Large intestine (tissue), 3 donors: ENCODE data around the gene WDR26. TPM values are rescaled to one million over a fixed set of nuclear protein-coding genes. Genes with fewer than 3 reads are reported as not detected.

Experiments used
- DNase-seq, 2 donors: peaks; one replicate each; pipeline versions ENCODE4 v3.0.0 to v3.0.0-alpha.2; 2013
- H3K27ac ChIP-seq: one replicate; pipeline ENCODE4 v1.5.1; 2013; ENCODE audit warnings: low read length
- H3K27me3 ChIP-seq: 2 replicates; pipeline ENCODE4 v1.6.1; 2013; ENCODE audit warnings: low read length; ENCODE audit not compliant: control insufficient read depth, insufficient read depth
- H3K36me3 ChIP-seq: 2 replicates; pipeline ENCODE4 v1.6.1; 2013; ENCODE audit warnings: low read length; ENCODE audit not compliant: control insufficient read depth, insufficient read depth
- H3K4me1 ChIP-seq: one replicate; pipeline ENCODE4 v1.6.1; 2013; ENCODE audit warnings: low read length; ENCODE audit not compliant: control insufficient read depth, insufficient read depth
- H3K4me3 ChIP-seq: one replicate; pipeline ENCODE4 v1.5.1; 2013; ENCODE audit warnings: low read length
- H3K9me3 ChIP-seq: one replicate; pipeline ENCODE4 v1.6.1; 2013; ENCODE audit warnings: mild to moderate bottlenecking, low read depth, low read length, moderate library complexity; ENCODE audit not compliant: control insufficient read depth
- WGBS: methylation state at CpG from one replicate; pipeline ENCODE4 v1.1.5; 2013; ENCODE audit warnings: low lambda C conversion rate; ENCODE audit not compliant: insufficient coverage; 5-methylcytosine and 5-hydroxymethylcytosine counted together
- polyA plus RNA-seq: library from polyadenylated mRNA; unstranded; fragments of 120-200 nt; gene quantifications from one replicate; pipeline ENCODE4 v1.2.1, GENCODE V29; 2013

Gene WDR26
- polyA plus RNA-seq, 1 donor = 59.5 TPM

- WGBS = 93% methylated on average over 3 of the region's 7 CpGs
- DNase-seq = peak in 1 of 2 donors; percentile 16
- Histone ChIP-seq H3K27ac (peak overlapping the region; percentile 41), H3K36me3 (peaks cover 38% of the 10 kb centered on the region), H3K4me1 (peaks cover 3% of the 10 kb centered on the region), H3K4me3 (no peak overlapping the region), H3K9me3 (no peaks in the 10 kb centered on the region), H3K27me3 (no peaks in the 10 kb centered on the region)
Measured at GRCh38 chr1:224378855-224379631, 55.6 kb downstream of the WDR26 start.

GRCh38 chr1:224377676-224378006, 57.0 kb downstream of the WDR26 start:
- no peak for DNase-seq
- WGBS = no CpG with 5 or more reads among the region's 2 CpGs
- peaks cover 42% of the 10 kb centered on the region for H3K36me3 ChIP-seq
- H3K9me3 ChIP-seq = no peaks in the 10 kb centered on the region
- H3K4me3 ChIP-seq = no peak overlapping the region
- H3K4me1 ChIP-seq = peaks cover 3% of the 10 kb centered on the region
- H3K27me3 ChIP-seq = no peaks in the 10 kb centered on the region
- no peak overlapping the region for H3K27ac ChIP-seq

GRCh38 chr1:224375059-224375458, 59.5 kb downstream of the WDR26 start:
- DNase-seq = no peak
- Histone ChIP-seq H3K4me1 (peaks cover 3% of the 10 kb centered on the region), H3K36me3 (peaks cover 59% of the 10 kb centered on the region), H3K9me3 (no peaks in the 10 kb centered on the region), H3K4me3 (no peak overlapping the region), H3K27ac (no peak overlapping the region), H3K27me3 (no peaks in the 10 kb centered on the region)
- WGBS = 60% methylated on average over 1 of the region's 3 CpGs

- Histone ChIP-seq H3K9me3 (no peaks in the 10 kb centered on the region), H3K27ac (no peak overlapping the region), H3K4me3 (no peak overlapping the region), H3K36me3 (peaks cover 72% of the 10 kb centered on the region), H3K27me3 (no peaks in the 10 kb centered on the region), H3K4me1 (peaks cover 1% of the 10 kb centered on the region)
- no peak for DNase-seq
- WGBS = no CpG with 5 or more reads among the region's 5 CpGs
Measured at GRCh38 chr1:224373008-224373590, 61.5 kb downstream of the WDR26 start.

- DNase-seq = no peak
- Histone ChIP-seq H3K4me3 (no peak overlapping the region), H3K36me3 (peaks cover 63% of the 10 kb centered on the region), H3K27ac (no peak overlapping the region), H3K27me3 (no peaks in the 10 kb centered on the region), H3K4me1 (no peaks in the 10 kb centered on the region), H3K9me3 (no peaks in the 10 kb centered on the region)
- WGBS = no CpG with 5 or more reads among the region's 5 CpGs
Measured at GRCh38 chr1:224368409-224368808, 66.2 kb downstream of the WDR26 start.

- Histone ChIP-seq H3K4me1 (peaks cover 23% of the 10 kb centered on the region), H3K36me3 (peaks cover 8% of the 10 kb centered on the region), H3K9me3 (no peaks in the 10 kb centered on the region), H3K4me3 (no peak overlapping the region), H3K27ac (no peak overlapping the region), H3K27me3 (no peaks in the 10 kb centered on the region)
- WGBS = 62% methylated on average over 3 of the region's 3 CpGs
- DNase-seq = no peak
Measured at GRCh38 chr1:224359207-224359606, 75.4 kb downstream of the WDR26 start.

GRCh38 chr1:224358237-224358636, 76.4 kb downstream of the WDR26 start:
- H3K36me3 ChIP-seq = peaks cover 3% of the 10 kb centered on the region
- no peaks in the 10 kb centered on the region for H3K9me3 ChIP-seq
- H3K4me3 ChIP-seq = peak overlapping the region; percentile 87
- DNase-seq = no peak
- H3K4me1 ChIP-seq = peaks cover 31% of the 10 kb centered on the region
- no peaks in the 10 kb centered on the region for H3K27me3 ChIP-seq
- 60% methylated on average over 1 of the region's 4 CpGs for WGBS
- peak overlapping the region; percentile 69 for H3K27ac ChIP-seq

GRCh38 chr1:224357626-224358124, 76.9 kb downstream of the WDR26 start:
- peak overlapping the region; percentile 69 for H3K27ac ChIP-seq
- peaks cover 3% of the 10 kb centered on the region for H3K36me3 ChIP-seq
- peaks cover 3% of the 10 kb centered on the region for H3K9me3 ChIP-seq
- no peaks in the 10 kb centered on the region for H3K27me3 ChIP-seq
- WGBS = no CpG with 5 or more reads among the region's 9 CpGs
- H3K4me1 ChIP-seq = peaks cover 31% of the 10 kb centered on the region
- DNase-seq = peak; percentile 14 to 56
- H3K4me3 ChIP-seq = peak overlapping the region; percentile 87

GRCh38 chr1:224356685-224357625, 77.6 kb downstream of the WDR26 start, which contains the start of gene CNIH4:
Gene CNIH4 (plus strand): TSS chr1:224356879. CDS start chr1:224356925, 46 bp downstream.
- peaks cover 3% of the 10 kb centered on the region for H3K36me3 ChIP-seq
- DNase-seq = peak; percentile 95 to 97
- peak within 1 kb of the TSS; percentile 69 for H3K27ac ChIP-seq
- H3K27me3 ChIP-seq = no peaks in the 10 kb centered on the region
- H3K4me3 ChIP-seq = peak within 1 kb of the TSS; percentile 87
- no CpG with 5 or more reads among the region's 78 CpGs for WGBS
- peaks cover 7% of the 10 kb centered on the region for H3K9me3 ChIP-seq
- H3K4me1 ChIP-seq = peaks cover 31% of the 10 kb centered on the region
